IMR-90 (cell line): ENCODE results near the gene MRPL43. TPM values are rescaled to one million over a fixed set of nuclear protein-coding genes. Genes with fewer than 3 reads are reported as not detected.

Experiments used
- ATAC-seq: fragments of 200-7000 bp; cut with Tn5 transposase; 2 replicates; pipeline ENCODE4 v1.9.1; 2020; ENCODE audit warnings: low read depth, mild to moderate bottlenecking, moderate library complexity
- BruUV-seq: library from RNA; stranded (reverse); fragments of 400-500 nt; replicated peaks from 2 replicates; lab custom pipeline; 2021; lab: Mats Ljungman, UMichigan
- CTCF ChIA-PET: fragments of 300-600 bp; formaldehyde crosslinking; extraction: SDS; loops from one replicate; lab custom pipeline; 2021; ENCODE audit warnings: antibody characterized with exemption; lab: Yijun Ruan, JAX
- POLR2A ChIA-PET: fragments of 300-600 bp; sonication (Branson Sonifier 250); formaldehyde crosslinking; loops from one replicate; lab custom pipeline; 2022; ENCODE audit warnings: antibody characterized with exemption; ENCODE audit not compliant: unreplicated experiment; lab: Charles Lee
- DNase-seq: peaks from one replicate; pipeline ENCODE4 v3.0.0; 2013
- H2AFZ ChIP-seq: replicated peaks from 2 replicates; pipeline ENCODE3; 2013; ENCODE audit warnings: low read length, mild to moderate bottlenecking; ENCODE audit not compliant: poor library complexity
- H2AK5ac ChIP-seq: 2 replicates; pipeline ENCODE4 v1.6.1; 2013; ENCODE audit warnings: low read depth, low read length, inconsistent platforms
- H2AK9ac ChIP-seq: replicated peaks from 2 replicates; pipeline ENCODE3; 2013; ENCODE audit warnings: mild to moderate bottlenecking, low read depth, low read length, moderate library complexity; ENCODE audit not compliant: poor library complexity
- H2BK120ac ChIP-seq: 2 replicates; pipeline ENCODE4 v1.6.1; 2013; ENCODE audit warnings: low read depth, low read length, inconsistent platforms
- H2BK15ac ChIP-seq: 3 replicates; pipeline ENCODE4 v1.6.1; 2013; ENCODE audit warnings: low read depth, low read length, inconsistent platforms
- H2BK20ac ChIP-seq: 2 replicates; pipeline ENCODE4 v1.6.1; 2013; ENCODE audit warnings: low read depth, mild to moderate bottlenecking, inconsistent platforms, low read length, moderate library complexity
- H2BK5ac ChIP-seq: 2 replicates; pipeline ENCODE4 v1.6.1; 2013; ENCODE audit warnings: mild to moderate bottlenecking, low read depth, low read length, inconsistent platforms; ENCODE audit not compliant: poor library complexity, severe bottlenecking
- H3K14ac ChIP-seq: replicated peaks from 2 replicates; pipeline ENCODE4 v1.6.1; 2013; ENCODE audit warnings: low read depth, low read length, inconsistent platforms
- H3K18ac ChIP-seq: 2 replicates; pipeline ENCODE4 v1.6.1; 2013; ENCODE audit warnings: low read depth, low read length, control low read depth
- H3K23ac ChIP-seq: 2 replicates; pipeline ENCODE4 v1.6.1; 2013; ENCODE audit warnings: low read depth, low read length, inconsistent platforms
- H3K27ac ChIP-seq: 2 replicates; pipeline ENCODE4 v1.5.1; 2013; ENCODE audit warnings: mild to moderate bottlenecking, control low read depth, low read length; ENCODE audit not compliant: insufficient read depth
- H3K27me3 ChIP-seq: 2 replicates; pipeline ENCODE4 v1.6.1; 2013; ENCODE audit warnings: low read length; ENCODE audit not compliant: control insufficient read depth, insufficient read depth
- H3K36me3 ChIP-seq: 2 replicates; pipeline ENCODE4 v1.6.1; 2013; ENCODE audit warnings: low read length, mixed read lengths; ENCODE audit not compliant: control insufficient read depth, insufficient read depth
- H3K4ac ChIP-seq: 2 replicates; pipeline ENCODE4 v1.6.1; 2013; ENCODE audit warnings: low read depth, low read length, inconsistent platforms
- H3K4me1 ChIP-seq: 2 replicates; pipeline ENCODE4 v1.6.1; 2013; ENCODE audit warnings: low read length, mixed read lengths; ENCODE audit not compliant: control insufficient read depth, insufficient read depth
- H3K4me2 ChIP-seq: 2 replicates; pipeline ENCODE4 v1.6.1; 2013; ENCODE audit warnings: low read depth, mild to moderate bottlenecking, control low read depth, low read length, moderate library complexity
- H3K4me3 ChIP-seq: 2 replicates; pipeline ENCODE4 v1.5.1; 2013; ENCODE audit warnings: low read depth, mild to moderate bottlenecking, control low read depth, low read length, moderate library complexity; ENCODE audit not compliant: insufficient read depth
- H3K56ac ChIP-seq: 2 replicates; pipeline ENCODE4 v1.6.1; 2013; ENCODE audit warnings: low read length, inconsistent platforms; ENCODE audit not compliant: insufficient read depth; ENCODE audit errors: extremely low read depth
- H3K79me1 ChIP-seq, 2 experiments: 2 replicates each; pipeline ENCODE4 v1.6.1; 2013; ENCODE audit warnings: low read length in 2 of 2, inconsistent platforms in 1 of 2, low read depth in 1 of 2
- H3K9ac ChIP-seq: 2 replicates; pipeline ENCODE4 v1.6.1; 2013; ENCODE audit warnings: low read depth, low read length, control low read depth
- H3K9me1 ChIP-seq: 2 replicates; pipeline ENCODE4 v1.6.1; 2013; ENCODE audit warnings: low read length, inconsistent platforms; ENCODE audit not compliant: insufficient read depth
- H3K9me3 ChIP-seq: 2 replicates; pipeline ENCODE4 v1.6.1; 2013; ENCODE audit warnings: low read length; ENCODE audit not compliant: control insufficient read depth, insufficient read depth
- H4K20me1 ChIP-seq: 2 replicates; pipeline ENCODE4 v1.6.1; 2013; ENCODE audit warnings: low read length, inconsistent platforms; ENCODE audit not compliant: insufficient read depth
- H4K5ac ChIP-seq: 2 replicates; pipeline ENCODE4 v1.6.1; 2013; ENCODE audit warnings: mild to moderate bottlenecking, low read depth, low read length, control low read depth
- H4K8ac ChIP-seq, 2 experiments: 2 replicates each; pipeline ENCODE4 v1.6.1; 2013; ENCODE audit warnings: low read depth in 2 of 2, low read length in 2 of 2, control low read depth in 1 of 2, inconsistent platforms in 1 of 2
- H4K91ac ChIP-seq: 2 replicates; pipeline ENCODE4 v1.6.1; 2013; ENCODE audit warnings: low read depth, low read length, inconsistent platforms; ENCODE audit not compliant: insufficient read depth
- BHLHE40 ChIP-seq: fragments of 150-350 bp; IDR thresholded peaks from 2 replicates; pipeline ENCODE4 v1.6.1; 2016; ENCODE audit warnings: mild to moderate bottlenecking, low read depth, low read length
- CEBPB ChIP-seq: IDR thresholded peaks from 2 replicates; pipeline ENCODE4 v1.6.1; 2012; ENCODE audit warnings: low read depth, low read length, improper control_type of control experiment
- CHD1 ChIP-seq: IDR thresholded peaks from 2 replicates; pipeline ENCODE4 v1.6.1; 2012; ENCODE audit warnings: low read depth, low read length, improper control_type of control experiment
- CTCF ChIP-seq: conservative IDR thresholded peaks from 2 replicates; pipeline ENCODE4 v1.5.1; 2012; ENCODE audit warnings: mild to moderate bottlenecking, low read depth, low read length, improper control_type of control experiment
- FOS ChIP-seq: fragments of 150-350 bp; IDR thresholded peaks from 2 replicates; pipeline ENCODE4 v1.6.1; 2016; ENCODE audit warnings: low read depth, low read length
- MAFK ChIP-seq: IDR thresholded peaks from 2 replicates; pipeline ENCODE4 v1.6.1; 2012; ENCODE audit warnings: low read depth, low read length, improper control_type of control experiment
- MAZ ChIP-seq: IDR thresholded peaks from 2 replicates; pipeline ENCODE4 v1.6.1; 2012; ENCODE audit warnings: low read depth, mild to moderate bottlenecking, low read length, improper control_type of control experiment, moderate library complexity, borderline replicate concordance
- MXI1 ChIP-seq: IDR thresholded peaks from 2 replicates; pipeline ENCODE4 v1.6.1; 2012; ENCODE audit warnings: low read depth, mild to moderate bottlenecking, low read length, moderate library complexity, borderline replicate concordance
- NFE2L2 ChIP-seq: fragments of 150-350 bp; IDR thresholded peaks from 2 replicates; pipeline ENCODE4 v1.6.1; 2016; ENCODE audit warnings: low read depth, mild to moderate bottlenecking, low read length
- POLR2A ChIP-seq: IDR thresholded peaks from 2 replicates; pipeline ENCODE4 v1.6.1; 2012; ENCODE audit warnings: mild to moderate bottlenecking, low read depth, low read length
- RAD21 ChIP-seq: IDR thresholded peaks from 2 replicates; pipeline ENCODE4 v1.6.1; 2012; ENCODE audit warnings: low read length, improper control_type of control experiment
- RCOR1 ChIP-seq: IDR thresholded peaks from 2 replicates; pipeline ENCODE4 v1.6.1; 2012; ENCODE audit warnings: mild to moderate bottlenecking, low read length, improper control_type of control experiment; ENCODE audit not compliant: insufficient replicate concordance
- RFX5 ChIP-seq: IDR thresholded peaks from 2 replicates; pipeline ENCODE4 v1.8.0; 2012; ENCODE audit warnings: low read depth, mild to moderate bottlenecking, low read length, moderate library complexity
- SMC3 ChIP-seq: fragments of 150-350 bp; IDR thresholded peaks from 2 replicates; pipeline ENCODE4 v1.6.1; 2016; ENCODE audit warnings: low read depth, mild to moderate bottlenecking, antibody characterized with exemption, low read length, moderate library complexity
- USF2 ChIP-seq: fragments of 150-350 bp; IDR thresholded peaks from 2 replicates; pipeline ENCODE4 v1.6.1; 2017; ENCODE audit warnings: mild to moderate bottlenecking, antibody characterized with exemption, low read length, low read depth
- WGBS, 2 experiments: methylation state at CpG; one replicate each; pipeline versions ENCODE4 v1.1.5 to v1.1.7; 2013; ENCODE audit warnings: missing lambda C conversion rate in 2 of 2; ENCODE audit not compliant: insufficient read length in 1 of 2; ENCODE audit errors: extremely low coverage in 2 of 2; 5-methylcytosine and 5-hydroxymethylcytosine counted together
- dilution Hi-C: fragments of 300-500 bp; cut with HindIII; formaldehyde crosslinking; loops from one replicate; pipeline ENCODE4 v1.14.3; 2018; ENCODE audit warnings: low sequenced_read_pairs; ENCODE audit not compliant: unreplicated experiment
- in situ Hi-C: fragments of 300-500 bp; cut with MboI; formaldehyde crosslinking; loops from 3 replicates; pipeline ENCODE4 v1.14.3; 2019; ENCODE audit warnings: low sequenced_read_pairs, inconsistent platforms, mixed read lengths
- intact Hi-C: fragments of 100-400 bp; cut with micrococcal nuclease; formaldehyde crosslinking; loops from 2 replicates; pipeline ENCODE4 v1.10.0; 2022
- polyA plus RNA-seq, 3 experiments: library from polyadenylated mRNA; depleted of rRNA; stranded (reverse); fragments of >200 nt; gene quantifications; 2 replicates each; pipeline ENCODE4 v1.2.3, GENCODE V29; 2012; ENCODE audit warnings: low replicate concordance in 1 of 3
- total RNA-seq: library from RNA; depleted of rRNA; stranded (reverse); fragments of >200 nt; gene quantifications from 2 replicates; pipeline ENCODE4 v1.2.3, GENCODE V29; 2012
- TF ChIP-seq, protein P1 (sequence below): fragments of 150-350 bp; IDR thresholded peaks from 2 replicates; pipeline ENCODE4 v1.6.1; 2016; ENCODE audit warnings: low read depth, mild to moderate bottlenecking, low read length, moderate library complexity, borderline replicate concordance

MRPL43 gene
- total and polyA plus RNA-seq, 2 of the 4 experiments (the other 2 are of a cell fraction) = 61.3 to 142 TPM

DNA sequence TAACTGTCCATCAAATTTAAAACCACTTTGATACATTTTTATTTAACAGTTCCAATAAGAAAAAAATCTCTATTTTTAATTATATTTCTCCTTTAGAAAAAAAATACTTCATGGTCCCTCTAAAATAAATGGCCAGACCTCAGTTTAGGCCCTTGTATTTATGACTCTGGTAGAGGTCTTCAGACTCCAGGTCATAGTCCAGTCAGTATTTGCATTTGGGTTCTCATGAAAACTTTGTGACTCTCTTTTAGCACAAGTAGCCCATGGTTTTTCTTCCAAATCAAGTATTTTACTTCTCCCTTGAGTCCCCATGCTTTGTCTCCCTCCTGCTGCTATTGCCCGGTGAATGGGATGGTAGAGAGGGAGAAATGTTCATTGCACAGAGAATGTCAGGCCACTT, 23.5 kb downstream of the MRPL43 start:
- peaks cover under 1% of the 10 kb centered on the region for H3K4me1 ChIP-seq
- intact Hi-C loops = loop anchor here (5.0 kb wide), 1 partner anchor 37 kb away; no protein-coding TSS in a partner anchor
- no peak overlapping the region for H3K9ac ChIP-seq
- dilution Hi-C loops = no loop called here
- no peaks in the 10 kb centered on the region for H3K9me3 ChIP-seq
- H2AK9ac ChIP-seq = no peak overlapping the region
- H4K91ac ChIP-seq = no peak overlapping the region
- no peak overlapping the region for H4K8ac ChIP-seq
- H2AK5ac ChIP-seq = no peak overlapping the region
- H4K5ac ChIP-seq = no peak overlapping the region
- H3K79me1 ChIP-seq = 0 out of 4 replicates have a peak, but pooled peaks cover 0 to 5% of the 10 kb centered on the region in 2 experiments
- no peak overlapping the region for H3K56ac ChIP-seq
- no peak overlapping the region for H3K4me3 ChIP-seq
- ChIA-PET CTCF (no interaction called here), POLR2A (no interaction called here)
- peaks cover 9% of the 10 kb centered on the region; the same call in 1 of the 2 replicates for H3K9me1 ChIP-seq
- DNase-seq (no peak), ATAC-seq (no peak)
- H4K20me1 ChIP-seq = no peaks in the 10 kb centered on the region
- no peak overlapping the region for H3K14ac ChIP-seq
- H2BK5ac ChIP-seq = no peak overlapping the region
- BruUV-seq = no TSS peak
- in situ Hi-C loops = no loop called here
- H2BK120ac ChIP-seq = no peak overlapping the region
- no peaks in the 10 kb centered on the region for H3K27me3 ChIP-seq
- no peak overlapping the region for H2BK20ac ChIP-seq
- H3K4me2 ChIP-seq = no peak overlapping the region
- TF ChIP-seq POLR2A = no peak
- TF ChIP-seq, protein P1, sequence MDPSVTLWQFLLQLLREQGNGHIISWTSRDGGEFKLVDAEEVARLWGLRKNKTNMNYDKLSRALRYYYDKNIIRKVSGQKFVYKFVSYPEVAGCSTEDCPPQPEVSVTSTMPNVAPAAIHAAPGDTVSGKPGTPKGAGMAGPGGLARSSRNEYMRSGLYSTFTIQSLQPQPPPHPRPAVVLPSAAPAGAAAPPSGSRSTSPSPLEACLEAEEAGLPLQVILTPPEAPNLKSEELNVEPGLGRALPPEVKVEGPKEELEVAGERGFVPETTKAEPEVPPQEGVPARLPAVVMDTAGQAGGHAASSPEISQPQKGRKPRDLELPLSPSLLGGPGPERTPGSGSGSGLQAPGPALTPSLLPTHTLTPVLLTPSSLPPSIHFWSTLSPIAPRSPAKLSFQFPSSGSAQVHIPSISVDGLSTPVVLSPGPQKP = no peak
- TF ChIP-seq CHD1 = no peak
- no peak for TF ChIP-seq RAD21
- no peak for TF ChIP-seq MAZ
- TF ChIP-seq NFE2L2 = no peak
- no peak for TF ChIP-seq USF2
- TF ChIP-seq MXI1 = no peak
- TF ChIP-seq RCOR1 = no peak
- no peak for TF ChIP-seq CEBPB
- no peak for TF ChIP-seq SMC3
- TF ChIP-seq CTCF = no peak
- no peak for TF ChIP-seq RFX5
- no peak for TF ChIP-seq BHLHE40
- no peak for TF ChIP-seq FOS
- TF ChIP-seq MAFK = no peak
- no peak overlapping the region for H3K4ac ChIP-seq
- no peak overlapping the region for H2AFZ ChIP-seq
- peaks cover 14% of the 10 kb centered on the region for H3K36me3 ChIP-seq
- no peak overlapping the region for H3K27ac ChIP-seq
- H3K18ac ChIP-seq = no peak overlapping the region
- no peak overlapping the region for H3K23ac ChIP-seq
- WGBS, 2 experiments = no CpG with 5 or more reads among the region's 1 CpG
- no peak overlapping the region for H2BK15ac ChIP-seq
